ENCODE data around the gene MAPK8. TPM values are rescaled to one million over a fixed set of nuclear protein-coding genes. Genes with fewer than 3 reads are reported as not detected.

Gene MAPK8
- total RNA-seq, 1 donor from 2014 or later: 44.4 TPM

DNA sequence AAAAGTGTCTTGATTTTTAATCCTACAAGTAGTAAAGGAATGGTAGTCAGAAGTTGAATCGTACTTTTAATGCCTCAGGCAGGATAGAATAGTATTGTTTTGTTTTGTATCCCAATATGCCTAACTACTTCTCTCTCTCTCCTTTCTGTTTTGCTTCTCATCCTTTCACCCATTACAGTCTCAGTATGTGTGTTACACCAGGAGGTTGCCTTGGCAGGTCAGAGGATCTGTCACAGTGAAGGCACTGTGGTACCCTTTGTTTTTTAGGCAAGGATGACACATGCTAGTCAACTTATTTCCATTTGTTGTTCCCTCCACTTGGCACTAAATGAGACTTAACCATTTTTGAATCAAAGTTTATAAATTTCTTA is 94.4 kb downstream of the MAPK8 start:
- no peaks in the 10 kb centered on the region for H3K9me3 ChIP-seq (ENCODE audit: control insufficient read depth in 3 of 3, low read length in 3 of 3)
- H3K27me3 ChIP-seq (ENCODE audit: control insufficient read depth in 3 of 3, insufficient read depth in 3 of 3, low read length in 3 of 3): no peaks in the 10 kb centered on the region
- H3K4me1 ChIP-seq (ENCODE audit: control insufficient read depth in 3 of 3, insufficient read depth in 3 of 3, low read length in 3 of 3): peaks cover 7 to 12% (median 11%) of the 10 kb centered on the region in 3 donors
- H3K9ac ChIP-seq (ENCODE audit: low read depth in 1 of 3, low read length in 3 of 3): no peak overlapping the region
- no peaks in the 10 kb centered on the region for H3K36me3 ChIP-seq (ENCODE audit: control insufficient read depth in 3 of 3, insufficient read depth in 3 of 3, low read length in 3 of 3)
- H3K4me3 ChIP-seq (ENCODE audit: low read length in 3 of 3): no peak overlapping the region
- no peak overlapping the region for H3K27ac ChIP-seq (ENCODE audit: low read depth, low read length)

DNA sequence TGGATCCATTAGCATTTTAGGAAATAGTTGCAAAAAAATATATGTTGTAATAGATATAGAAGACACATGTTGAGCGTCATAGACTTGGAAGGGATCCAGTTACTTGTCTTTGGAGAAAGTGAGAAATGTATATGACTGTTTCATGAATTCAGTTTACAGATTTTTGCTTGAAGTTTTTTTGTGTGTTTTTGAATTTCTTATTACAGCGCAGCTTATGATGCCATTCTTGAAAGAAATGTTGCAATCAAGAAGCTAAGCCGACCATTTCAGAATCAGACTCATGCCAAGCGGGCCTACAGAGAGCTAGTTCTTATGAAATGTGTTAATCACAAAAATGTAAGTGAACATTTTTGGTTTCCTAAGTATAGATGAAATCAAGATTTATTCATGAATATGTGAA is 98.2 kb downstream of the MAPK8 start:
- no peaks in the 10 kb centered on the region for H3K27me3 ChIP-seq (ENCODE audit: control insufficient read depth in 3 of 3, insufficient read depth in 3 of 3, low read length in 3 of 3)
- H3K9me3 ChIP-seq (ENCODE audit: control insufficient read depth in 3 of 3, low read length in 3 of 3): no peaks in the 10 kb centered on the region
- H3K4me1 ChIP-seq (ENCODE audit: control insufficient read depth in 3 of 3, insufficient read depth in 3 of 3, low read length in 3 of 3): peaks cover 0 to 3% (median under 1%) of the 10 kb centered on the region in 3 donors
- H3K9ac ChIP-seq (ENCODE audit: low read depth in 1 of 3, low read length in 3 of 3): no peak overlapping the region
- no peak overlapping the region for H3K4me3 ChIP-seq (ENCODE audit: low read length in 3 of 3)
- peaks cover 0 to 2% (median 0%) of the 10 kb centered on the region in 3 donors for H3K36me3 ChIP-seq (ENCODE audit: control insufficient read depth in 3 of 3, insufficient read depth in 3 of 3, low read length in 3 of 3)
- no peak overlapping the region for H3K27ac ChIP-seq (ENCODE audit: low read depth, low read length)

DNA sequence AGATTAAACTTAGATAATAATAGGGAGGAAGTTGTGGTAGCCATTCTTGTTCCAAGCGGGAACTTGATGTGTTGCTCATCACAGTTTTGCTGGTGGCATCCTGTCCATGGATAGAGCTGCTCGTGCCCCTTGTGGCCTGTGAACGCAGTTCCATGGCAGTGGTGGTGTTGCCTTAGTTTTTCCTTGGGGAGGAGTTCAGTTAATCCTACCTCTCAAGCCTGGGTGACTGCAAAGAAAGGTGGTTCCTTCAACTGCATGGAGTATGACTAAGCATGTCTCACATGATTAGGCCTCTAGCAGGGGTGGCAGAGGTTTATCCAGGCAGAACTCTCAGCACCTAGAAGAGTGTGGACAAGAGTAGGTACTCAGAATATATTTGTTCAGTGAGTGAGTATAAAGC is 99.7 kb downstream of the MAPK8 start:
- H3K4me3 ChIP-seq (ENCODE audit: low read length in 3 of 3): no peak overlapping the region
- H3K4me1 ChIP-seq (ENCODE audit: control insufficient read depth in 3 of 3, insufficient read depth in 3 of 3, low read length in 3 of 3): no peaks in the 10 kb centered on the region
- H3K27me3 ChIP-seq (ENCODE audit: control insufficient read depth in 3 of 3, insufficient read depth in 3 of 3, low read length in 3 of 3): no peaks in the 10 kb centered on the region
- no peak overlapping the region for H3K9ac ChIP-seq (ENCODE audit: low read depth in 1 of 3, low read length in 3 of 3)
- H3K9me3 ChIP-seq (ENCODE audit: control insufficient read depth in 3 of 3, low read length in 3 of 3): no peaks in the 10 kb centered on the region
- H3K36me3 ChIP-seq (ENCODE audit: control insufficient read depth in 3 of 3, insufficient read depth in 3 of 3, low read length in 3 of 3): peaks cover 3 to 12% (median 8%) of the 10 kb centered on the region in 3 donors
- H3K27ac ChIP-seq (ENCODE audit: low read depth, low read length): no peak overlapping the region

DNA sequence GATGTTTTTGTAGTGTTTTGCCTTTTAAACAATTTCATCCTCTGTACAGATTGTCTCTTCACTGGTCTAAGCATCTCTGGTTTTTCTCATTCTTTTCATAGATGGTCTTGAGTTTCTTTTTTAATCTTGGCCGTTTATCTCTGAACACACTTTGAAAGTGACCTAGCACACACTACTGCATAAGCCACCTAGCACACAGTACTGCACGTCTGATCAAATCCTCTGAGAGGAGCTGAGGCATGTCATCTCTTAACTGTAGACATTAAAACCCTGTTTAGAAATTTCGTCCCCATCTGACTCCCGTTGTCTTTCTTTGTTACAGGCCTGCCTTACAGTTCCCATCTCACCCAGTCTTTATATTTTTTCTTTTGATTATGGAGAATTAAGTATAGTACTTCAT is 100.2 kb downstream of the MAPK8 start:
- Histone ChIP-seq H3K4me3 (ENCODE audit: low read length in 3 of 3) (no peak overlapping the region), H3K27me3 (ENCODE audit: control insufficient read depth in 3 of 3, insufficient read depth in 3 of 3, low read length in 3 of 3) (no peaks in the 10 kb centered on the region), H3K36me3 (ENCODE audit: control insufficient read depth in 3 of 3, insufficient read depth in 3 of 3, low read length in 3 of 3) (peaks cover 3 to 12% (median 8%) of the 10 kb centered on the region in 3 donors), H3K4me1 (ENCODE audit: control insufficient read depth in 3 of 3, insufficient read depth in 3 of 3, low read length in 3 of 3) (no peaks in the 10 kb centered on the region), H3K9me3 (ENCODE audit: control insufficient read depth in 3 of 3, low read length in 3 of 3) (no peaks in the 10 kb centered on the region), H3K9ac (ENCODE audit: low read depth in 1 of 3, low read length in 3 of 3) (no peak overlapping the region), H3K27ac (ENCODE audit: low read depth, low read length) (no peak overlapping the region)

DNA sequence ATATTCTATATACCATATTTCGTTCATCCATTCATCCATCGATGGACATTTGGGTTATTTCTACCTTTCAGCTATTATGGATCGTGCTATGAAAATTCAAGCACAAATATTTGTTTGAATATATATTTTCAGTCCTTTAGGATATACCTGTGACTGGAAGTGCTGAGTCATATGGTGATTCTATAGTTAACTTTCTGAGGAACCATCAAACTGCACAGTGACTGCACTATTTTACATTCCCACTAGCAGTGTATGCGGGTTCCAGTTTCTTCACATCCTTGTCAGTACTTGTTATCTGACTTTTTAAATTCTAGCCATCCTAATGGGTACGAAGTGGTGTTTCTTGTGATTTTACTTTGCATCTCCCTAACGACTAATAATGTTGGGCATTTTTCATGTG is 104.0 kb downstream of the MAPK8 start:
- Histone ChIP-seq H3K4me1 (ENCODE audit: control insufficient read depth in 3 of 3, insufficient read depth in 3 of 3, low read length in 3 of 3) (no peaks in the 10 kb centered on the region), H3K36me3 (ENCODE audit: control insufficient read depth in 3 of 3, insufficient read depth in 3 of 3, low read length in 3 of 3) (peaks cover 3 to 20% (median 14%) of the 10 kb centered on the region in 3 donors), H3K9me3 (ENCODE audit: control insufficient read depth in 3 of 3, low read length in 3 of 3) (no peaks in the 10 kb centered on the region), H3K4me3 (ENCODE audit: low read length in 3 of 3) (no peak overlapping the region), H3K27me3 (ENCODE audit: control insufficient read depth in 3 of 3, insufficient read depth in 3 of 3, low read length in 3 of 3) (no peaks in the 10 kb centered on the region), H3K27ac (ENCODE audit: low read depth, low read length) (no peak overlapping the region), H3K9ac (ENCODE audit: low read depth in 1 of 3, low read length in 3 of 3) (no peak overlapping the region)

DNA sequence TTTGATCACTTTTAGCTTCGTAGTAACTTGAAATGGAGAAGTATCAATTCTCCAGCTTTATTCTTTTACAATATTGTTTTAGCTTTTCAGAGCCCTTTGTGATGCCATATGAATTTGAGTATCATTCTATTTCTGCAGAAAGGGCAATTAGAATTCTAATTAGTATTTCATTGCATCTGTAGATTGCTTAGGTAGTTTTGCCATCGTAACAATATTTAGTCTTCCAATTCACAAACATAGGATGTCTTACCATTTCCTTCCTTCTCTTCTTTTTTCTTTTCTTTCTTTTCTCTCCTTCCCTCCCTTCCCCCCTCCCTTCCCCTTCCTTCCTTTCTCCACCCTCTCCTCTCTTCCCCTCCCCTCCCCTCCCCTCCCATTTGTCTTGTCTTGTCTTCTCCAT is 105.0 kb downstream of the MAPK8 start:
- no peaks in the 10 kb centered on the region for H3K4me1 ChIP-seq (ENCODE audit: control insufficient read depth in 3 of 3, insufficient read depth in 3 of 3, low read length in 3 of 3)
- H3K27ac ChIP-seq (ENCODE audit: low read depth, low read length): no peak overlapping the region
- no peaks in the 10 kb centered on the region for H3K27me3 ChIP-seq (ENCODE audit: control insufficient read depth in 3 of 3, insufficient read depth in 3 of 3, low read length in 3 of 3)
- H3K4me3 ChIP-seq (ENCODE audit: low read length in 3 of 3): no peak overlapping the region
- H3K9me3 ChIP-seq (ENCODE audit: control insufficient read depth in 3 of 3, low read length in 3 of 3): no peaks in the 10 kb centered on the region
- peaks cover 3 to 20% (median 14%) of the 10 kb centered on the region in 3 donors for H3K36me3 ChIP-seq (ENCODE audit: control insufficient read depth in 3 of 3, insufficient read depth in 3 of 3, low read length in 3 of 3)
- H3K9ac ChIP-seq (ENCODE audit: low read depth in 1 of 3, low read length in 3 of 3): no peak overlapping the region

DNA sequence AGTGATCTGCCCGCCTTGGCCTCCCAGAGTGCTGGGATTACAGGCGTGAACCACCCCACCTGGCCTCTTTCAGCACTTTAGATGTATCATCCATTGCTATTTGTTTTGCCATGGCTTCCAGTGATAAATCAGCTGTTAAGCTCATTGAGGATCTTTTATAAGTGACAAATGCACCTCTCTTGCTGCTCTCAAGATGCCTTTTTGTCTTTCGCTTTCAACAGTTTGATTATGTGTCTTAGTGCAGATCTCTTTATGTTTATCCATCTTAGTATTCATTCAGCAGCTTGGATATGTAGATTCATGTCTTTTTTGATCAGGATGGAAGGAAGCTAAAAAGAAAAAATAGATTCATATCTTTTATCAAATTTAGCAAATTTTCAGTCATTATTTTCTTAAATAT is 105.6 kb downstream of the MAPK8 start:
- Histone ChIP-seq H3K27me3 (ENCODE audit: control insufficient read depth in 3 of 3, insufficient read depth in 3 of 3, low read length in 3 of 3) (no peaks in the 10 kb centered on the region), H3K36me3 (ENCODE audit: control insufficient read depth in 3 of 3, insufficient read depth in 3 of 3, low read length in 3 of 3) (peaks cover 3 to 20% (median 14%) of the 10 kb centered on the region in 3 donors), H3K4me3 (ENCODE audit: low read length in 3 of 3) (no peak overlapping the region), H3K27ac (ENCODE audit: low read depth, low read length) (no peak overlapping the region), H3K4me1 (ENCODE audit: control insufficient read depth in 3 of 3, insufficient read depth in 3 of 3, low read length in 3 of 3) (no peaks in the 10 kb centered on the region), H3K9me3 (ENCODE audit: control insufficient read depth in 3 of 3, low read length in 3 of 3) (no peaks in the 10 kb centered on the region), H3K9ac (ENCODE audit: low read depth in 1 of 3, low read length in 3 of 3) (no peak overlapping the region)

DNA sequence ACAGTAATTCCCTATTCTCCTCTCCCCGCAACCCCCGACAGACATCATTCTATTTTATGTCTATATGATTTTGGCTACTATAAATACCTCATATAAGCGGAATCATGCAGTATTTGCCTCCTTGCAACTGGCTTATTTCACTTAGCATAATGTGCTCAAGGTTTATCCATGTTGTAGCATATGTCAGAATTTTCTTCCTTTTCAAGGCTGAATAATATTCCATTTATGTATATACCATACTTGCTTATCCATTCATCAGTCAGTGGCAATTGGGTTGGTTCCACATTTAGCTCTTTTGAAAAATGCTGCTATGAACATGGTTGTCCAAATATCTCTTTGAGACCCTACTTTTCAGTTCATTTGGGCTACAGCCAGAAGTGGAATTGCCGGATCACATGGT is 106.5 kb downstream of the MAPK8 start:
- Histone ChIP-seq H3K9me3 (ENCODE audit: control insufficient read depth in 3 of 3, low read length in 3 of 3) (no peaks in the 10 kb centered on the region), H3K27me3 (ENCODE audit: control insufficient read depth in 3 of 3, insufficient read depth in 3 of 3, low read length in 3 of 3) (no peaks in the 10 kb centered on the region), H3K9ac (ENCODE audit: low read depth in 1 of 3, low read length in 3 of 3) (no peak overlapping the region), H3K4me3 (ENCODE audit: low read length in 3 of 3) (no peak overlapping the region), H3K36me3 (ENCODE audit: control insufficient read depth in 3 of 3, insufficient read depth in 3 of 3, low read length in 3 of 3) (peaks cover 3 to 20% (median 14%) of the 10 kb centered on the region in 3 donors), H3K4me1 (ENCODE audit: control insufficient read depth in 3 of 3, insufficient read depth in 3 of 3, low read length in 3 of 3) (no peaks in the 10 kb centered on the region), H3K27ac (ENCODE audit: low read depth, low read length) (no peak overlapping the region)

DNA sequence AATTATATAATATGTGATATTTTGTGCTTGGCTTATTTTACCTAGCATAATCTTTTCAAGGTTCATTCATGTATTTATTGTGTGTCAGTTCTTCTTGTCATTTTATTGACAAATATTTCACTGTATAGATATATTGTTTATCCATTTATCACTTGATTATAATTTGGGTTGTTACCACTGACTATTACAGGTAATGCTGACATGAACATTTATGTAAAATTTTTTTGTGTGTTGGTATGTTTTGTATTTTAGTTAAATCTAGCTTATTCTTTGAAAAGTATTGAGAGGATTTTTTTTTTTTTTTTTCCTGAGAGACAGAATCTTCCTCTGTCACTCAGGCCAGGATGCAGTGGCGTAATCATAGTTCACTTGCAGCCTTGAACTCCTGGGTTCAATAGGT is 107.7 kb downstream of the MAPK8 start:
- H3K4me3 ChIP-seq (ENCODE audit: low read length in 3 of 3): no peak overlapping the region
- peaks cover 3 to 20% (median 12%) of the 10 kb centered on the region in 3 donors for H3K36me3 ChIP-seq (ENCODE audit: control insufficient read depth in 3 of 3, insufficient read depth in 3 of 3, low read length in 3 of 3)
- no peak overlapping the region for H3K9ac ChIP-seq (ENCODE audit: low read depth in 1 of 3, low read length in 3 of 3)

DNA sequence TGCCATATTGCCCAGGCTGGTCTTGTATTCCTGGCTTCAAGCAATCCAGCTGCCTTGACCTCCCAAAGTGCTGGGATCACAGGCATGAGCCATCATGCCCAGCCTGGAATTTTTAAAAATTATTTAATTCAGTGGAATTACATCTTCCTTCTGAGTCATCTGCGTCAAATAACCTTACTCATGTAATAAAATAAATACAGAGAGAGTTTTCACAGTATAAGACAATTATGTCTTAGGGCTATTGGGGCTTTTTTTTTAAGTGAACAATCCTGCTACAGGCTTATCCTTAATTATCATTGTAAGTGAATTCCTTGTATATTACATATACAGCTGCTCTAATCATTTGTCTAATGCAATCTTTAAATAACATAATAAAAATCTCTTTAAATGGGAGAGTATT is 108.3 kb downstream of the MAPK8 start:
- Histone ChIP-seq H3K9me3 (ENCODE audit: control insufficient read depth in 3 of 3, low read length in 3 of 3) (no peaks in the 10 kb centered on the region), H3K27me3 (ENCODE audit: control insufficient read depth in 3 of 3, insufficient read depth in 3 of 3, low read length in 3 of 3) (no peaks in the 10 kb centered on the region), H3K4me1 (ENCODE audit: control insufficient read depth in 3 of 3, insufficient read depth in 3 of 3, low read length in 3 of 3) (no peaks in the 10 kb centered on the region), H3K9ac (ENCODE audit: low read depth in 1 of 3, low read length in 3 of 3) (no peak overlapping the region), H3K36me3 (ENCODE audit: control insufficient read depth in 3 of 3, insufficient read depth in 3 of 3, low read length in 3 of 3) (peaks cover 3 to 20% (median 12%) of the 10 kb centered on the region in 3 donors), H3K27ac (ENCODE audit: low read depth, low read length) (no peak overlapping the region), H3K4me3 (ENCODE audit: low read length in 3 of 3) (no peak overlapping the region)

More for the DNA sequence above, 107.7 kb downstream of the MAPK8 start:
- Histone ChIP-seq H3K27me3 (ENCODE audit: control insufficient read depth in 3 of 3, insufficient read depth in 3 of 3, low read length in 3 of 3) (no peaks in the 10 kb centered on the region), H3K9me3 (ENCODE audit: control insufficient read depth in 3 of 3, low read length in 3 of 3) (no peaks in the 10 kb centered on the region), H3K27ac (ENCODE audit: low read depth, low read length) (no peak overlapping the region), H3K4me1 (ENCODE audit: control insufficient read depth in 3 of 3, insufficient read depth in 3 of 3, low read length in 3 of 3) (no peaks in the 10 kb centered on the region)
